Astrocyte of the cerebellum (primary cell): ENCODE measurements around the gene SPRR1A.
"Not testable (repeated sequence)": the region's sequence is repeated elsewhere in the genome, so short reads cannot be mapped to it uniquely, and the experiment has no call there.

ENCODE experiments used
- DNase-seq: peaks from one replicate; pipeline ENCODE4 v3.0.0-alpha.2; 2011; ENCODE audit warnings: low read depth
- H3K4me3 ChIP-seq: 2 replicates; pipeline ENCODE4 v1.5.1; 2011; ENCODE audit warnings: mild to moderate bottlenecking, low read depth, low read length, moderate library complexity
- in situ Hi-C: cut with HindIII; loops from 2 replicates; pipeline ENCODE4 v1.10.0; 2017; ENCODE audit warnings: low sequenced_read_pairs
- TF ChIP-seq, protein P1 (sequence below): IDR thresholded peaks from 2 replicates; pipeline ENCODE4 v1.5.1; 2012; ENCODE audit warnings: low read length, low read depth, moderate library complexity, mild to moderate bottlenecking; ENCODE audit errors: missing control alignments

Gene SPRR1A

DNA sequence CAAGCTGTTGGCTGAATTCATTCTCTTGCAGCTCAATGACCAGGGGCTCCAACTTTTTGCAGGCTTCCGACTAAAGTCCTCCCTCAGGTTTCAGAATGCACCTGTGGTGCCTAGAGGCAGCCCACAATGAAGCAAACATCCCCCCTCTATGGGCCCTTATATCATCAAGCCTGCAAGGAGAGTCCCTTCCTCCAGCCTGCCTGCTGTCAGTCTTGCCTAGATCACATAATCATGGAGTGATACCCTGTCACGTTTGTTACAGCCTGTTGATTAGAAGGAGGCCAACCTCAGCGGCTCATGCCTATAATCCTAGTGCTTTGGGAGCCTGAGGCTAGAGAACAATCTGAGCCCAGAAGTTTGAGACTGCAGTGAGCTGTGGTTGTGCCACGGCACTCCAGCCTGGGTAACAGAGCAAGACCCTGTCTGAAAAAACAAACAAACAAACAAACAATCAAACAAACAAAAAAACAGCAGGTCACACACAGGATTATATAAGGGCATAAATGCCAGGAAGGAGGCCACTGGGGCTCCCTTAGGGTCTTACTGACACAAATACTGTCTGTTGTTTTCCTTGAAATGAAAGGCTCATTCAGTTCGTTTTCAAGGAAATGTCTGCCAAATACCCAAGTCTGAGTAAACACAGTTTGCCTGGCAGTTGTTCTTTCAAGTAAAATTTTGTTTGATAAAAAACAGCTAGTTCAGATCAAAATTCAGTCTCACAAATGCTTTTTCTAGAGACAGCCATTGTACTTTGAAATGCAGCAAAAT lies 12.9 kb downstream of the SPRR1A start:
- no peak for DNase-seq
- TF ChIP-seq, protein P1, sequence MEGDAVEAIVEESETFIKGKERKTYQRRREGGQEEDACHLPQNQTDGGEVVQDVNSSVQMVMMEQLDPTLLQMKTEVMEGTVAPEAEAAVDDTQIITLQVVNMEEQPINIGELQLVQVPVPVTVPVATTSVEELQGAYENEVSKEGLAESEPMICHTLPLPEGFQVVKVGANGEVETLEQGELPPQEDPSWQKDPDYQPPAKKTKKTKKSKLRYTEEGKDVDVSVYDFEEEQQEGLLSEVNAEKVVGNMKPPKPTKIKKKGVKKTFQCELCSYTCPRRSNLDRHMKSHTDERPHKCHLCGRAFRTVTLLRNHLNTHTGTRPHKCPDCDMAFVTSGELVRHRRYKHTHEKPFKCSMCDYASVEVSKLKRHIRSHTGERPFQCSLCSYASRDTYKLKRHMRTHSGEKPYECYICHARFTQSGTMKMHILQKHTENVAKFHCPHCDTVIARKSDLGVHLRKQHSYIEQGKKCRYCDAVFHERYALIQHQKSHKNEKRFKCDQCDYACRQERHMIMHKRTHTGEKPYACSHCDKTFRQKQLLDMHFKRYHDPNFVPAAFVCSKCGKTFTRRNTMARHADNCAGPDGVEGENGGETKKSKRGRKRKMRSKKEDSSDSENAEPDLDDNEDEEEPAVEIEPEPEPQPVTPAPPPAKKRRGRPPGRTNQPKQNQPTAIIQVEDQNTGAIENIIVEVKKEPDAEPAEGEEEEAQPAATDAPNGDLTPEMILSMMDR: no peak
- H3K4me3 ChIP-seq: no peak overlapping the region
- in situ Hi-C loops: no loop called here

DNA sequence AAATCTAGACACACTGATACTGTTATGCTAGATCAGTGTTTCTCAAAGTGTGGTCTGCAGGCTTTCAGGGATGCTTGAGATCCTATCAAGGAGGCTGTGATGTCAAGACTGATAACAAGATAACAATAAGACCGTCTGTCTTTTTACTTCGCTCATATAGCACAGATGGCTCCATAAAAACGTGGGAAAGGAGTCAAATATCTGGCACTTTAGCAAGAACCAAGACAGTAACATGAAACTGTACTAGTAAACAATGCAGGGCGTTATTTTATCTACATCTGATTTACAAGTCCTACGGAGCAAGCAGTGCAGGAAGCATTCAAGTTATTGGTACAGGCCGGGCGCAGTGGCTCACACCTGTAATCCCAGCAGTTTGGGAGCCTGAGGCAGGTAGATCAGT lies 14.0 kb downstream of the SPRR1A start:
- in situ Hi-C loops: no loop called here
- no peak for DNase-seq
- no peak overlapping the region for H3K4me3 ChIP-seq
- TF ChIP-seq, protein P1: no peak

DNA sequence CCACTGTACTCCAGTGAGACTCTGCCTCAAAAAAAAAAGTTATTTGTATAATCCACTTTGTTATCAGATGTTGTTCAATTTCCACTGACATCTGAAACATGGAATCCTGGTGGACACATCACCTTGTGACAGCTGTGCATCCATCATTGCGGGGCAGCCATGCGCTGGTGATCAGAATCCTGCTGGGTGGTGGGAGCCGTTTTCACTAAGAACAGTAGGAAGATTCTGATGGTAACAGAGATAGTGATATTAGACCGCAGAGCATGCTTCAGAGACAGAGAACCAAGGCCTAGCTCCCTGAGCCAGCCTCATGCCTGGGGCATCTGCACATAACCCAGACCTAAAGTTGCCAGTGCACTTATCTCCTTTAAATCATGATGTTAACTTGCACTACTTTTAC lies 14.6 kb downstream of the SPRR1A start:
- no peak for DNase-seq
- in situ Hi-C loops: no loop called here
- TF ChIP-seq, protein P1: no peak

DNA sequence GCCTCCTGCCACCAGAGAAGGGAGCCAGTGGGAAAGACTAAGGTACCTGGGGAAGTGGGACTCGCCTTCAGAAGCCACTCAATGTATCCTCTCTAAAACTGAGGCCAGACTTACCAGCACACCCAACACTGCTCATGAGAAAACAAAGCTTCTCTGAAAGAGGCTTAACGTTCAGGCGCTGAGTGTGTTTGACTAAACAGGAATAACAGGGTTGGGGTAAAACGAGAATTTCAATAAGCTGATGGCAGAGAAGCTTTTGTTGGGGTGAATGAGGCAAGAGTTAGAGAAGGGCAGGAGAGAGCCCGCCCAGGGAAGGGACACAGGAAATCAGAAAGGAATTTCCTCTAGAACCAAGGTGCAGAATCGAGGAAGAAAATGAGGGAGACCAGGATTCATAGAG lies 15.9 kb downstream of the SPRR1A start:
- no peak overlapping the region for H3K4me3 ChIP-seq
- in situ Hi-C loops: no loop called here
- DNase-seq: no peak
- TF ChIP-seq, protein P1: no peak

More for the DNA sequence above, 14.6 kb downstream of the SPRR1A start:
- no peak overlapping the region for H3K4me3 ChIP-seq

DNA sequence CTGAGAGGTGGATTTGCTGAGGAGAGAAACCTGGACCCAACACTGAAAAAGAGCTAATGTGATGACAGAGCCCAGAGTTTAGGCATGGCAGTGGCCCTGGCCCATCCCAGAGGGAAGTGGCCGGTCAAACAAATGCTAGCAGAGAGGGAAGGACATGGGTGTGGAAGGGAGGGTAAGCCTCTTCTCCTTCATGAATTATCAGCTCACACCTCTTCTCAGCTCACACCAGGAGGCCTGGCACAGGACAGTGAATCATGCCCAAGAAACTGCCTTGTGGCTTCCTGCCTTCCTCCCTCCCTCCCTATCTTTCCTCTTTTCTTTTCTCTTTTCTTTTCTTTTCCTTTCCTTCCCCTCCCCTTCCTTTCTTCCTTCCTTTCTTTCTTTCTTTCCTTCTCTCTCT lies 16.4 kb downstream of the SPRR1A start:
- no peak overlapping the region for H3K4me3 ChIP-seq
- TF ChIP-seq, protein P1: no peak
- no peak for DNase-seq
- in situ Hi-C loops: no loop called here

DNA sequence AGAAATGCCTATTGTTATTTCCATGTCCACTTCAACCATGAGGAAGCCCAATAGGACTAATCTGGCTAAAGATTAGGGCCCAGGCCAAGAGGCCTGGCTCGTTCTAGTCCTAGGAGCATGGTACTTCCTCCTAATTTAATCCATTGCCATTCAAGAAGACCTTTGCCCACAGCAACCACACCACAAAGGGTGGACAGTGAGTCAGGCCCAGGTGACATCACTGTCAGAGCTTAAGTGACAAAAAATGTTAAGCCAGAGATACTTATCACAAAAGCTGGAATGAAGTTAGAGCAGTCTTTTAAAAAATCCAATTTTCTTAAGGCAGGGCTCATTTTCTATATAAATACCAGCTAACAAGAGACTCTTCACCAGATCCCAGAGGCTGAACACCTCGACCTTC lies 17.5 kb downstream of the SPRR1A start, which contains the start of gene SPRR3:
Gene SPRR3 (plus strand): TSS at position 368 of the 400 bp plus-strand sequence. CDS start 1,272 bp downstream, outside the sequence.
- TF ChIP-seq, protein P1: no peak
- DNase-seq: no peak
- in situ Hi-C loops: no loop called here
- no peak within 1 kb of the TSS for H3K4me3 ChIP-seq

DNA sequence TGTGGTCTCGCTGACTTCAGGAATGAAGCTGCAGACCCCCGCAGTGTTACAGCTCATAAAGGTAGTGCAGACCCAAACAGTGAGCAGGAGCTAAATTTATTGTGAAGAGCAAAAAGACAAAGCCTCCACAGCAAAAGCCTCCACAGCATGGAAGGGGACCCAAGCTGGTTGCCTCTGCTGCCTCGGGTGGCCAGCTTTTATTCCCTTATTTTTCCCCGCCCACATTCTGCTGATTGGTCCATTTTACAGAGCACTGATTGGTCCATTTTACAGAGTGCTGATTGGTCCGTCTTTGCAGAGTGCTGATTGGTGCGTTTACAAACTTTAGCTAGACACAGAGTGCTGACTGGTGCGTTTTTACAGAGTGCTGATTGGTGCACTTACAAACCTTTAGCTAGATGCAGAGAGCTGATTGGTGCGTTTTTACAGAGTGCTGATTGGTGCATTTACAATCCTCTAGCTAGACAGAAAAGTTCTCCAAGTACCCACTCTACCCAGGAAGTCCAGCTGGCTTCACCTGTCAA lies 27.4 kb downstream of the SPRR1A start:
- H3K4me3 ChIP-seq, in situ Hi-C loops: not testable (repeated sequence)

DNA sequence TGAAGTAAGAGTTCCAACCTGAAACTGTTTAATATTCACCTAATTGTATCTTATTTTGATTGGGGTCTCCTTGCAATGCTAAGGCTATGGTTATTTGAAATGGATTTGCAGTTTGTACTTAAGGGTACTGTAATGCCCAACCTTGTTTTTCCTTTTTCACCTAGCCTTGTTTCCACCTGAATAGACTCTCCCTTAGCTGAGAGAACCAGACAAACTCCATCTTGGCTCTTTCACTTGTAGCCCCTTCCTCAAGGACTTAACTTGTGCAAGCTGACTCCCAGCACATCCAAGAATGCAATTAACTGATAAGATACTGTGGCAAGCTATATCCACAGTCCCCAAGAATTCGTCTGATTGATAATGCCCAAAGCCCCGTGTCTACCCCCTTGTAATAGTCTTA lies 37.9 kb downstream of the SPRR1A start:
- in situ Hi-C loops, DNase-seq, H3K4me3 ChIP-seq: not testable (repeated sequence)

More for the DNA sequence above, 27.4 kb downstream of the SPRR1A start:
- not testable (repeated sequence) for DNase-seq

DNA sequence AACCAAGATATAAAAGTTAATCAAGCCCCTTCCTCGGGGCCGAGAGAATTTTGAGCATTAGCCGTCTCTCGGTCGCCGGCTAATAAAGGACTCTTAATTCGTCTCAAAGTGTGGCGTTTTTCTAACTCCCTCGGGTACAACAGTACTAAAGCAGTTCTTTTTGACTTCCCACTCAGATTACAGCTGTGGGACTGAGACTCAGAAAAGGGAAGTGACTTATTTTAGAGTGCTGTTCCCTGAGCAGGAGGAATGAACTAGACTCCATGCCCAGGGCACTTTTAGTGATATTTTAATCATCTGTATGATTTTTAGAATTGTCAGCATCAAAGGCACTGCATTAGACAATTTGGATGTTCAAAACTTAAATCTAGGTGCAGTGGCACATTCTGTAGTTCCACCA lies 38.5 kb downstream of the SPRR1A start:
- DNase-seq, in situ Hi-C loops, H3K4me3 ChIP-seq: not testable (repeated sequence)
